ENCODE measurements around the gene SH3GL1. TPM values are rescaled to one million over a fixed set of nuclear protein-coding genes. Genes with fewer than 3 reads are reported as not detected.

The SH3GL1 gene
- total RNA-seq, 1 donor from 2014 or later = 101 TPM

DNA sequence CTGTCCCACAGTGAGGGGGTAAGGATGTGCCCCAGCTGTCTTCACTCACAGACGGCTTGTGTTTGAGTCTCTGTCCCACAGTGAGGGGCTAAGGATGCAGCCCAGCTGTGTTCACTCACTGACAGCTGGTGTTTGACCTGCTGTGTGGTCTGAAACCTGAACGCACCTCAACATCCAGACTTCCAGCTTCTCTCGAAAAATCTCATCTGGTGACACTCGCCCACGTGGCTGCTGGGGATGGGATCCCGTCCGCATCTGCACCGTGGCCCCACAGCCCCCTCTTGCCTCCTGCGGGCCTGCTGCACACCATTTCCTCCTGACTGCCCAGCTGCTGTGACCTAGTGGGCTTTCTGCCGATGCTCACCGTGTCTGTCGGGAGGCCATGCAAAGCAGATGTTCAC, 29.4 kb upstream of the SH3GL1 start:
- no peaks in the 10 kb centered on the region for H3K27me3 ChIP-seq (ENCODE audit: insufficient read depth, low read length)
- no peak overlapping the region for H3K9ac ChIP-seq (ENCODE audit: low read length)
- H3K4me2 ChIP-seq (ENCODE audit: low read length) = no peak overlapping the region
- H3K27me3 Mint-ChIP-seq (ENCODE audit: low read depth, unreplicated experiment) = no peaks in the 10 kb centered on the region
- H3K36me3 Mint-ChIP-seq (ENCODE audit: low read depth, unreplicated experiment) = peaks cover 17% of the 10 kb centered on the region
- DNase-seq (ENCODE audit: low read depth) (no peak), FAIRE-seq (no peak)
- H3K79me2 ChIP-seq (ENCODE audit: insufficient read depth, low read length) = no peaks in the 10 kb centered on the region
- TF ChIP-seq, protein P1, sequence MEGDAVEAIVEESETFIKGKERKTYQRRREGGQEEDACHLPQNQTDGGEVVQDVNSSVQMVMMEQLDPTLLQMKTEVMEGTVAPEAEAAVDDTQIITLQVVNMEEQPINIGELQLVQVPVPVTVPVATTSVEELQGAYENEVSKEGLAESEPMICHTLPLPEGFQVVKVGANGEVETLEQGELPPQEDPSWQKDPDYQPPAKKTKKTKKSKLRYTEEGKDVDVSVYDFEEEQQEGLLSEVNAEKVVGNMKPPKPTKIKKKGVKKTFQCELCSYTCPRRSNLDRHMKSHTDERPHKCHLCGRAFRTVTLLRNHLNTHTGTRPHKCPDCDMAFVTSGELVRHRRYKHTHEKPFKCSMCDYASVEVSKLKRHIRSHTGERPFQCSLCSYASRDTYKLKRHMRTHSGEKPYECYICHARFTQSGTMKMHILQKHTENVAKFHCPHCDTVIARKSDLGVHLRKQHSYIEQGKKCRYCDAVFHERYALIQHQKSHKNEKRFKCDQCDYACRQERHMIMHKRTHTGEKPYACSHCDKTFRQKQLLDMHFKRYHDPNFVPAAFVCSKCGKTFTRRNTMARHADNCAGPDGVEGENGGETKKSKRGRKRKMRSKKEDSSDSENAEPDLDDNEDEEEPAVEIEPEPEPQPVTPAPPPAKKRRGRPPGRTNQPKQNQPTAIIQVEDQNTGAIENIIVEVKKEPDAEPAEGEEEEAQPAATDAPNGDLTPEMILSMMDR (IDR thresholded peaks at IDR 0.05; ENCODE audit: insufficient read depth, low read depth, low read length) = no peak
- no peak for TF ChIP-seq EZH2 (IDR thresholded peaks at IDR 0.05; ENCODE audit: insufficient read depth, low read length)
- no peaks in the 10 kb centered on the region for H3K9me3 ChIP-seq (ENCODE audit: insufficient read depth, low read depth, low read length)
- no peaks in the 10 kb centered on the region for H3K4me1 Mint-ChIP-seq (ENCODE audit: low read depth, unreplicated experiment)
- no peak overlapping the region for H3K27ac Mint-ChIP-seq (ENCODE audit: unreplicated experiment)
- no peak overlapping the region for H2AFZ ChIP-seq (ENCODE audit: low read depth, low read length)
- peaks cover 11% of the 10 kb centered on the region for H3K36me3 ChIP-seq (ENCODE audit: insufficient read depth, low read length)
- no peak overlapping the region for H3K4me3 ChIP-seq (ENCODE audit: insufficient read depth, low read depth, low read length)
- H3K27ac ChIP-seq (ENCODE audit: low read depth, low read length) = no peak overlapping the region
- H3K9me3 Mint-ChIP-seq (ENCODE audit: unreplicated experiment) = no peaks in the 10 kb centered on the region
- peaks cover 3% of the 10 kb centered on the region for H3K4me1 ChIP-seq (ENCODE audit: insufficient read depth, low read length)
- H3K4me3 Mint-ChIP-seq (ENCODE audit: unreplicated experiment) = no peak overlapping the region
- no peaks in the 10 kb centered on the region for H4K20me1 ChIP-seq (ENCODE audit: insufficient read depth, low read length)

DNA sequence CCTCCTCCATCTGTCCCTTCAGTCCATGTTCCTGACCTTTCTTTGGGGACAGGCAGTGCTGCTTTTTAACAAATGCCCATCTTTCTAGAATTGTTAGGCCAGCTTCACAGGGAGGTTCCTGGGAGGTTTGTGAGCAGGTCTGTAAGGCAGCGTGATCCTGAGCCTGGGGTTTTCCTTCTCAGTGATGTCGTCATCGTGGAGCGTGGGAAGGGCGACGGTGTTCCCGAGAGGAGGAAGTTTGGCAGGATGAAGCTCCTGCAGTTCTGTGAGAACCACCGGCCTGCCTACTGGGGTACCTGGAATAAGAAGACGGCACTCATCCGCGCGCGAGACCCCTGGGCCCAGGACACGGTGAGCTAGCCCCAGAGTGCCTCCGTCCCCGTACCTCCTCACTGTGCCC, 28.9 kb upstream of the SH3GL1 start:
- Histone ChIP-seq H3K36me3 (ENCODE audit: insufficient read depth, low read length) (peaks cover 9% of the 10 kb centered on the region), H3K79me2 (ENCODE audit: insufficient read depth, low read length) (no peaks in the 10 kb centered on the region), H3K4me2 (ENCODE audit: low read length) (no peak overlapping the region), H3K9me3 (ENCODE audit: insufficient read depth, low read depth, low read length) (no peaks in the 10 kb centered on the region), H3K9ac (ENCODE audit: low read length) (no peak overlapping the region), H3K4me1 (ENCODE audit: insufficient read depth, low read length) (peaks cover 3% of the 10 kb centered on the region), H3K27ac (ENCODE audit: low read depth, low read length) (no peak overlapping the region), H3K4me3 (ENCODE audit: insufficient read depth, low read depth, low read length) (no peak overlapping the region), H3K27me3 (ENCODE audit: insufficient read depth, low read length) (no peaks in the 10 kb centered on the region), H2AFZ (ENCODE audit: low read depth, low read length) (no peak overlapping the region), H4K20me1 (ENCODE audit: insufficient read depth, low read length) (no peaks in the 10 kb centered on the region)
- H3K4me1 Mint-ChIP-seq (ENCODE audit: low read depth, unreplicated experiment) = no peaks in the 10 kb centered on the region
- no peak for FAIRE-seq
- H3K27ac Mint-ChIP-seq (ENCODE audit: unreplicated experiment) = no peak overlapping the region
- peaks cover 12% of the 10 kb centered on the region for H3K36me3 Mint-ChIP-seq (ENCODE audit: low read depth, unreplicated experiment)
- H3K4me3 Mint-ChIP-seq (ENCODE audit: unreplicated experiment) = no peak overlapping the region
- no peak for DNase-seq (ENCODE audit: low read depth)
- no peaks in the 10 kb centered on the region for H3K9me3 Mint-ChIP-seq (ENCODE audit: unreplicated experiment)
- TF ChIP-seq, protein P1 (IDR thresholded peaks at IDR 0.05; ENCODE audit: insufficient read depth, low read depth, low read length) = no peak
- no peak for TF ChIP-seq EZH2 (IDR thresholded peaks at IDR 0.05; ENCODE audit: insufficient read depth, low read length)
- H3K27me3 Mint-ChIP-seq (ENCODE audit: low read depth, unreplicated experiment) = no peaks in the 10 kb centered on the region

DNA sequence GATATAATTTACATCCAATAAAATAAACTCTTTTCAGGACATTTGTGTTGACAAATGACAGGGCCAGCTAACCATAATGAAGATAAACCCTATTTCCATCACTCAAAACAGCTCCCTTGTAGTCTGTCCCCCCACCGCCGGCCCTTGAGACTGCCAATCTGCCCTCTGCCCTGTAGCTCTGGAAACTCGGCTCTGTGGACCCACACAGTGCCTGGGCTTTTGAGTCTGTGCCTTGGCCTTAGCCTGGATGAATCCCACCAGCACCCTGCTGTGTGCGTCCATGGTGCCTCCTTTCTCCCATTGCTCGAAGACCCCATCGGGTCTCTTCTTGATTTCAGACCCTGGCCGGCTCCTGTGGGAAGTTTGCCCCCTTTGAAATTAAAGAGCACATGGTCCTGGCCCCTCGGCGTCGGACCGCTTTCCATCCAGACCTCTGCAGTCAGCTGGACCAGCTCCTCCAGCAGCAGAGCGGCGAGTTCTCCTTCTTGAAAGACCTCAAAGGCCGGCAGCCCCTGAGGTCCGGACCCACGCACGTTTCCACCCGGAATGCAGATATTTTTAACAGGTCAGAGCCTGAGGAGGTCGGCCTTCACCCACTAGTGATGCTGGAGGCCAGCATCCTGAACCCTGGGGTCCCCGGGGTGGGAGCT, 28.1 kb upstream of the SH3GL1 start:
- Histone ChIP-seq H3K27me3 (ENCODE audit: insufficient read depth, low read length) (no peaks in the 10 kb centered on the region), H3K4me3 (ENCODE audit: insufficient read depth, low read depth, low read length) (no peak overlapping the region), H3K9me3 (ENCODE audit: insufficient read depth, low read depth, low read length) (no peaks in the 10 kb centered on the region), H4K20me1 (ENCODE audit: insufficient read depth, low read length) (no peaks in the 10 kb centered on the region), H3K9ac (ENCODE audit: low read length) (no peak overlapping the region), H2AFZ (ENCODE audit: low read depth, low read length) (no peak overlapping the region), H3K36me3 (ENCODE audit: insufficient read depth, low read length) (peaks cover 17% of the 10 kb centered on the region), H3K4me2 (ENCODE audit: low read length) (no peak overlapping the region), H3K27ac (ENCODE audit: low read depth, low read length) (no peak overlapping the region), H3K4me1 (ENCODE audit: insufficient read depth, low read length) (peaks cover 3% of the 10 kb centered on the region), H3K79me2 (ENCODE audit: insufficient read depth, low read length) (no peaks in the 10 kb centered on the region)
- H3K9me3 Mint-ChIP-seq (ENCODE audit: unreplicated experiment) = no peaks in the 10 kb centered on the region
- no peaks in the 10 kb centered on the region for H3K4me1 Mint-ChIP-seq (ENCODE audit: low read depth, unreplicated experiment)
- no peak overlapping the region for H3K4me3 Mint-ChIP-seq (ENCODE audit: unreplicated experiment)
- H3K27me3 Mint-ChIP-seq (ENCODE audit: low read depth, unreplicated experiment) = no peaks in the 10 kb centered on the region
- TF ChIP-seq, protein P1 (IDR thresholded peaks at IDR 0.05; ENCODE audit: insufficient read depth, low read depth, low read length) = no peak
- TF ChIP-seq EZH2 (IDR thresholded peaks at IDR 0.05; ENCODE audit: insufficient read depth, low read length) = no peak
- peaks cover 15% of the 10 kb centered on the region for H3K36me3 Mint-ChIP-seq (ENCODE audit: low read depth, unreplicated experiment)
- DNase-seq (ENCODE audit: low read depth) (no peak), FAIRE-seq (no peak)
- no peak overlapping the region for H3K27ac Mint-ChIP-seq (ENCODE audit: unreplicated experiment)
